OCI-LY7 (cell line): ENCODE data around the gene RBP3. TPM values are rescaled to one million over a fixed set of nuclear protein-coding genes. Genes with fewer than 3 reads are reported as not detected.

Source experiments
- BruUV-seq: library from RNA; stranded (reverse); fragments of 400-500 nt; replicated peaks from 2 replicates; lab custom pipeline; 2021; lab: Mats Ljungman, UMichigan
- CTCF ChIA-PET: fragments of 300-600 bp; sonication (Branson Sonifier 250); formaldehyde crosslinking; loops from one replicate; lab custom pipeline; 2022; ENCODE audit warnings: antibody characterized with exemption; ENCODE audit not compliant: unreplicated experiment; lab: Charles Lee
- POLR2A ChIA-PET: fragments of 300-600 bp; sonication (Branson Sonifier 250); formaldehyde crosslinking; loops from one replicate; lab custom pipeline; 2022; ENCODE audit warnings: antibody characterized with exemption; lab: Charles Lee
- DNase-seq: peaks from one replicate; pipeline ENCODE4 v3.0.0-alpha.2; 2015; ENCODE audit warnings: low spot score
- H2AFZ ChIP-seq: fragments of 200-600 bp; sonication (generic), shearing (Covaris generic); 2 replicates; pipeline ENCODE4 v1.6.1; 2014; ENCODE audit warnings: mild to moderate bottlenecking, antibody characterized with exemption, low read length, moderate library complexity
- H3K27ac ChIP-seq: fragments of 200-600 bp; sonication (generic); 2 replicates; pipeline ENCODE4 v1.5.1; 2014; ENCODE audit warnings: mixed run types, low read depth, mild to moderate bottlenecking, moderate library complexity, low read length, inconsistent platforms; ENCODE audit not compliant: poor library complexity, severe bottlenecking
- H3K36me3 ChIP-seq: fragments of 200-600 bp; sonication (generic); 2 replicates; pipeline ENCODE4 v1.6.1; 2014; ENCODE audit warnings: mild to moderate bottlenecking, antibody characterized with exemption, low read length, moderate library complexity, mixed read lengths; ENCODE audit not compliant: insufficient read depth
- H3K4me1 ChIP-seq: fragments of 200-600 bp; sonication (generic); 2 replicates; pipeline ENCODE4 v1.5.1; 2014; ENCODE audit warnings: mild to moderate bottlenecking, low read length; ENCODE audit not compliant: insufficient read depth, poor library complexity, severe bottlenecking
- H3K4me2 ChIP-seq: fragments of 200-600 bp; sonication (generic); 2 replicates; pipeline ENCODE4 v1.6.1; 2014; ENCODE audit warnings: mild to moderate bottlenecking, low read length
- H3K4me3 ChIP-seq: fragments of 200-600 bp; sonication (generic); 2 replicates; pipeline ENCODE4 v1.5.1; 2014; ENCODE audit warnings: mild to moderate bottlenecking, low read depth, low read length; ENCODE audit not compliant: poor library complexity, severe bottlenecking
- H3K79me2 ChIP-seq: fragments of 200-600 bp; sonication (generic); 2 replicates; pipeline ENCODE4 v1.6.1; 2016; ENCODE audit warnings: low read depth, mild to moderate bottlenecking, low read length, moderate library complexity, mixed read lengths; ENCODE audit not compliant: insufficient read depth
- H3K9me2 ChIP-seq: fragments of 200-600 bp; sonication (generic); 2 replicates; pipeline ENCODE4 v1.6.1; 2016; ENCODE audit warnings: mild to moderate bottlenecking, low read length, mixed read lengths; ENCODE audit not compliant: insufficient read depth
- H3K9me3 ChIP-seq: fragments of 200-600 bp; sonication (generic); 2 replicates; pipeline ENCODE4 v1.6.1; 2014; ENCODE audit warnings: mild to moderate bottlenecking, mixed run types, low read length, mixed read lengths
- H4K20me1 ChIP-seq: fragments of 200-600 bp; sonication (generic); 2 replicates; pipeline ENCODE4 v1.6.1; 2014; ENCODE audit warnings: mild to moderate bottlenecking, antibody characterized with exemption, low read length, moderate library complexity, mixed read lengths; ENCODE audit not compliant: insufficient read depth
- EZH2phosphoT487 ChIP-seq: fragments of 200-600 bp; sonication (generic); IDR thresholded peaks from 2 replicates; pipeline ENCODE4 v1.6.1; 2018; ENCODE audit warnings: low read depth, borderline replicate concordance, mild to moderate bottlenecking, mixed run types, antibody characterized with exemption, low read length, moderate library complexity, mixed read lengths
- intact Hi-C: fragments of 100-400 bp; cut with micrococcal nuclease; formaldehyde crosslinking; loops from one replicate; pipeline ENCODE4 v1.10.0; 2022; ENCODE audit not compliant: unreplicated experiment
- total RNA-seq, 2 experiments: library from RNA; depleted of rRNA in 1 of 2; stranded (reverse); fragments of >200 nt in 1 of 2; shearing (Covaris generic) in 1 of 2; gene quantifications; 2 replicates each; pipeline ENCODE4 v1.2.3, GENCODE V29; 2014 to 2022
- TF ChIP-seq, protein P1 (sequence below): fragments of 200-600 bp; sonication (generic); conservative IDR thresholded peaks from 2 replicates; pipeline ENCODE4 v1.5.1; 2014; ENCODE audit warnings: mild to moderate bottlenecking, antibody characterized with exemption, low read length, moderate library complexity, mixed read lengths

The RBP3 gene
- total RNA-seq, 2 experiments from 2014 or later, result not detected

DNA sequence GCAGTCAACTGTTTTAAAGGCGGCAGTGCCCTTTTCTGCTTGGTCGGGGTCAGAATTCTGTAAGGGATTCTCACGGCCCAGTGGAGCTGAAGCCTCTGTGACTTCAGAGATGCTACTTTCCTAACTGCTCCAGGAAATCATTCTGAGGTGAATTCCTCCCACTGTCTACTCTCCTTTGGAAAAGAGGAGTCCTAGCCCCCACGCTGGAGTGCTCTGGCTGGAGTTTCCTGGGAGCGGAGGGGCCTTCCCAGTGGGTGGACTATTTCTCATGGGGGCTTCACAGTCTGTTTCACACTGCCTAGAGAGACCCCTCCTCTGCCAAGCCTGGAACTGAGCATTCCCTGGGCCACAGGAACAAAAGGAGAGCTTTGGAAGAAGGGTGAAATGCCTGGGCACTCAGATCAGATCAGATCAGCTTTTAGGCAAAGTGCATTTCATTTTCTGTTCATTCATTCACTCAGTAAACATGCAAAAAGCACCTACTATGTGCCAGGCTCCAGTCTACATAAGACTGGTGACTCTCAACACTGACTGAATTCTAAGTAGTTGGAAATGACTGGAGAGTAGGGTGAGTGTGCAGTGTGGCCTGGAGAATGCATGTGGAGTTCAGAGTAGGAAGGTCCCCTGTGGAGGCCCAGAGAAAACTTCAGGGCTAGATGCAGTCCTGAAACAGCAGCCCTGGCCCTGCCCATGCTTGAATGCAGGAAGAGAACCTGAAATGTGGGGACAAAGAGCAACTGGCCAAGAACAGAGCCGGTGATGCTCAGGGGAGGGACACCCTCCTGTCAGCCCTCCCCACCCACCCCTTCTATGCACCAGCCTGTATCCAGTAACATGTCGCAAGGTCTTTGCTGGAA is 23.7 kb downstream of the RBP3 start:
- Histone ChIP-seq H3K79me2 (no peaks in the 10 kb centered on the region), H3K9me3 (no peaks in the 10 kb centered on the region), H3K36me3 (no peaks in the 10 kb centered on the region), H3K4me1 (no peaks in the 10 kb centered on the region), H3K9me2 (no peaks in the 10 kb centered on the region), H3K4me2 (no peak overlapping the region), H2AFZ (no peak overlapping the region), H3K27ac (no peak overlapping the region), H4K20me1 (no peaks in the 10 kb centered on the region), H3K4me3 (no peak overlapping the region)
- intact Hi-C loops, result loop anchor here (10.0 kb wide), 1 partner anchor 57 kb away; no protein-coding TSS in a partner anchor
- TF ChIP-seq, protein P1, sequence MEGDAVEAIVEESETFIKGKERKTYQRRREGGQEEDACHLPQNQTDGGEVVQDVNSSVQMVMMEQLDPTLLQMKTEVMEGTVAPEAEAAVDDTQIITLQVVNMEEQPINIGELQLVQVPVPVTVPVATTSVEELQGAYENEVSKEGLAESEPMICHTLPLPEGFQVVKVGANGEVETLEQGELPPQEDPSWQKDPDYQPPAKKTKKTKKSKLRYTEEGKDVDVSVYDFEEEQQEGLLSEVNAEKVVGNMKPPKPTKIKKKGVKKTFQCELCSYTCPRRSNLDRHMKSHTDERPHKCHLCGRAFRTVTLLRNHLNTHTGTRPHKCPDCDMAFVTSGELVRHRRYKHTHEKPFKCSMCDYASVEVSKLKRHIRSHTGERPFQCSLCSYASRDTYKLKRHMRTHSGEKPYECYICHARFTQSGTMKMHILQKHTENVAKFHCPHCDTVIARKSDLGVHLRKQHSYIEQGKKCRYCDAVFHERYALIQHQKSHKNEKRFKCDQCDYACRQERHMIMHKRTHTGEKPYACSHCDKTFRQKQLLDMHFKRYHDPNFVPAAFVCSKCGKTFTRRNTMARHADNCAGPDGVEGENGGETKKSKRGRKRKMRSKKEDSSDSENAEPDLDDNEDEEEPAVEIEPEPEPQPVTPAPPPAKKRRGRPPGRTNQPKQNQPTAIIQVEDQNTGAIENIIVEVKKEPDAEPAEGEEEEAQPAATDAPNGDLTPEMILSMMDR, result no peak
- TF ChIP-seq EZH2phosphoT487, result no peak
- BruUV-seq, result no TSS peak
- ChIA-PET POLR2A (interaction anchor here (1.3 kb wide), 1 partner anchor 16 kb away, joined by 3 read pairs; no protein-coding TSS in a partner anchor), CTCF (no interaction called here)
- no peak for DNase-seq

DNA sequence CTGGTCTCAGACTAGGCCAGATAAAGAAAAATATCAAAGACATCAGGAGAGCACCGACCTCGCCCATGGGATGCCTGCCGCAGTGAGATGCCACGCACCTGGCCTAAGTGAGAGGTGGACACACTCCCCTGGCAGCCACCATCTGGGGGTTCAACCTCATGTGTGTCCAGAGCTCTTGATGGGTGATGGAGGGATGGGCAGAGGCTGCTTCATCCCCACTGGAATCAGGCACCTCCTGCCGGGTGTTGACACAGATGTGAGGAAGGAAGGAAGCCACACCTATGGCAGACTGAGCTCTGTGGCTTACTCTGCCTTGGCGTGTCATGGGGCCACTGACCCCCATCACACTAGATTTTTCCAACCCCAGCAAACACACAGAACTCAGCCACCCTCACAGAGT is 24.6 kb downstream of the RBP3 start:
- no peaks in the 10 kb centered on the region for H3K36me3 ChIP-seq
- H3K9me2 ChIP-seq, result no peaks in the 10 kb centered on the region
- TF ChIP-seq, protein P1, result no peak
- no peak for TF ChIP-seq EZH2phosphoT487
- no peak overlapping the region for H3K4me2 ChIP-seq
- H4K20me1 ChIP-seq, result no peaks in the 10 kb centered on the region
- ChIA-PET POLR2A (interaction anchor here (1.3 kb wide), 1 partner anchor 17 kb away, joined by 3 read pairs; no protein-coding TSS in a partner anchor), CTCF (no interaction called here)
- DNase-seq, result no peak
- no TSS peak for BruUV-seq
- H3K4me1 ChIP-seq, result no peaks in the 10 kb centered on the region
- H3K79me2 ChIP-seq, result no peaks in the 10 kb centered on the region
- H3K4me3 ChIP-seq, result no peak overlapping the region
- intact Hi-C loops, result loop anchor here (10.0 kb wide), 1 partner anchor 58 kb away; no protein-coding TSS in a partner anchor
- H3K9me3 ChIP-seq, result no peaks in the 10 kb centered on the region
- H3K27ac ChIP-seq, result no peak overlapping the region
- H2AFZ ChIP-seq, result no peak overlapping the region
